Measurements from ENCODE around the gene PLEKHO2.
"Not testable (repeated sequence)": the region's sequence is repeated elsewhere in the genome, so short reads cannot be mapped to it uniquely, and the experiment has no call there.

PLEKHO2 gene, protein sequence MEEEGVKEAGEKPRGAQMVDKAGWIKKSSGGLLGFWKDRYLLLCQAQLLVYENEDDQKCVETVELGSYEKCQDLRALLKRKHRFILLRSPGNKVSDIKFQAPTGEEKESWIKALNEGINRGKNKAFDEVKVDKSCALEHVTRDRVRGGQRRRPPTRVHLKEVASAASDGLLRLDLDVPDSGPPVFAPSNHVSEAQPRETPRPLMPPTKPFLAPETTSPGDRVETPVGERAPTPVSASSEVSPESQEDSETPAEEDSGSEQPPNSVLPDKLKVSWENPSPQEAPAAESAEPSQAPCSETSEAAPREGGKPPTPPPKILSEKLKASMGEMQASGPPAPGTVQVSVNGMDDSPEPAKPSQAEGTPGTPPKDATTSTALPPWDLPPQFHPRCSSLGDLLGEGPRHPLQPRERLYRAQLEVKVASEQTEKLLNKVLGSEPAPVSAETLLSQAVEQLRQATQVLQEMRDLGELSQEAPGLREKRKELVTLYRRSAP

DNA sequence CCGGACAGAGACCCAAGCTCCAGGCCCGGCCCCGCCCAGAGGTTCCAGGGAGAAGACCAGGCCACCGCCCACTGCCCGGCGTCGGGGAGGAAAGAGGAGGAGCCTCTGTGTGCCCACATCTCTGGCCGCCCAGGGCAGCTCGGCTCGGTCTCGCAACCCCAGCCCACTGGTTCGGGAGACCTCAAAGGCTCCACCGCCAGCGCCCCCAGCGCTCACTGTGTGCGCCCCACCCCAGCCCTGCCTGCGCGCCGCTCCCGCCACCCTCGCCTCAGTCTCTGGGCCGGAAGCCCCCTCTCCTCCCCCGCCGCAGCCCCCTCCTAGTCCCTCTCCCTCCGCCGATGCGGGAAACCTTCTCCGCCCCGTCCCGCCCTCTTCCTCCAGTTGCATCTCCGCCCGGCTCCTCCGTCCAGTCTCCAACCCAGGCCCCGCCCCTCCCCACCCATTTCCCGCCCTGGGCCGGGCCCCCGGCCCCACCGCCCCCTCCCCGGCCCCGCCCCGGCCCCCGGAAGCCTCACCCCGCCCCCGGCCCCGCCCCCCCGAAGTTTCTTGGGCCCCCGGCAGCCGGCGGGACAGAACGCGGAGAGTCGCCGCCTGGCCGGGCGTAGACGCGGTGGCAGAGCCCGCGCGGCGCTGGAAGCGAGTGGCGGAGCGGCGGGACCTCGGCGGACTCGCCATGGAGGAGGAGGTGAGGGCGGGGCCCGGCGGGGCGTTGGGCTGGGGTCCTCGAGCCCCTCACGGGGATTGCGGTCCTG lies at the start of gene PLEKHO2:
Gene PLEKHO2 (plus strand): TSS at position 572 of the 752 bp plus-strand sequence. CDS start 102 bp downstream, at position 674.
- DNase-seq (ENCODE audit: low read depth in 2 of 2, low spot score in 1 of 2) = peak; percentile 52 to 73

DNA sequence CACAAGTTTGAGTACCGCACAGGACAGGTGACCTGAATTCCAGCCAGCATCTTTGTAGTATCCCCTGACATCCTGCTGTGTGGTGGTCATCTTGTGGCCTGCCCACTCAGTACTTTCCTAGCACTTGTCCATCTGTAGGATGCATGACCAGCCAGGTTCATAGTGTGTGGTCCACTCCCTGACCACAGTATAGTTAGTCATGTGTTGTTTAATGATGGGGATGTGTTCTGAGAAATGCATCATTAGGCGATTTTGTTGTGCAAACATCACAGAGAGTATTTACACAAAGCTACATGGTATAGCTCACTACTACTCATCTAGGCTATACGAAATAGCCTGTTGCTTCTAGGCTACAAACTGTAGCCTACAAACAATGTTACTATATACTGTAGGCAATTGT lies 49.4 kb upstream of the PLEKHO2 start:
- no peak for DNase-seq (ENCODE audit: low read depth in 2 of 2, low spot score in 1 of 2)

DNA sequence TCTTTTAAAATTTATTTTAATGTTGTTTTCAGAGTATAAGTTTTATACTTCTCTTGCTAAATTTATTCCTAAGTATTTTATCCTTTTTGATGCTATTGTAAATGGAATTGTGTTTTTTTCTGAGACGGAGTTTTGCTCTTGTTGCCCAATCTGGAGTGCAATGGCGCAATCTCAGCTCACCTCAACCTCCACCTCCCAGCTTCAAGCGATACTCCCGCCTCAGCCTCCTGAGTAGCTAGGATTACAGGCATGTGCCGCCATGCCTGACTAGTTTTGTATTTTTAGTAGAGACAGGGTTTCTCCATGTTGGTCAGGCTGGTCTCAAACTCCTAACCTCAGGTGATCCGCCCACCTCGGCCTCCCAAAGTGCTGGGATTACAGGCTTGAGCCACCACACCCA lies 46.4 kb upstream of the PLEKHO2 start:
- DNase-seq (ENCODE audit: low read depth in 2 of 2, low spot score in 1 of 2) = not testable (repeated sequence)

DNA sequence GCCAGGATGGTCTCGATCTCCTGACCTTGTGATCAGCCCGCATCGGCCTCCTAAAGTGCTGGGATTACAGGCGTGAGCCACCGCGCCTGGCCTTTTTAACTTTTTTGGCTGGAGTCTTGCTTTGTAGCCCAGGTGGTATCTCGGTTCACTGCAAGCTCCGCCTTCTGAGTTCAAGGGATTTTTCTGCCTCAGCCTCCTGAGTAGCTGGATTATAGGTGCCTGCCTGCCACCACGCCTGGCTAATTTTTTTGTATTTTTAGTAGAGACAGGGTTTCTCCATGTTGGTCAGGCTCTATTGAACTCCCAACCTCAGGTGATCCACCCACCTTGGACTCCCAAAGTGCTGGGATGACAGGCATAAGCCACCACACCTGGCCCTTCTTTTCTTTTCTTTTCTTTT lies 45.8 kb upstream of the PLEKHO2 start:
- not testable (repeated sequence) for DNase-seq (ENCODE audit: low read depth in 2 of 2, low spot score in 1 of 2)

DNA sequence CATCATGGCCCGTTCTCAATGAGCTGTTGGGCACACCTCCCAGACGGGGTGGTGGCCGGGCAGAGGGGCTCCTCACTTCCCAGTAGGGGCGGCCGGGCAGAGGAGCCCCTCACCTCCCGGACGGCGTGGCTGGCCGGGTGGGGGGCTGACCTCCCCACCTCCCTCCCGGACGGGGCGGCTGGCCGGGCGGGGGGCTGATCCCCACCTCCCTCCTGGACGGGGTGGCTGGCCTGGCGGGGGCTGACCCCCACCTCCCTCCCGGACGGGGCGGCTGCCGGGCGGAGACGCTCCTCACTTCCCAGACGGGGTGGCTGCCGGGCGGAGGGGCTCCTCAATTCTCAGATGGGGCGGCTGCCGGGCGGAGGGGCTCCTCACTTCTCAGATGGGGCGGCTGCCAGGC lies 42.8 kb upstream of the PLEKHO2 start:
- not testable (repeated sequence) for DNase-seq (ENCODE audit: low read depth in 2 of 2, low spot score in 1 of 2)

DNA sequence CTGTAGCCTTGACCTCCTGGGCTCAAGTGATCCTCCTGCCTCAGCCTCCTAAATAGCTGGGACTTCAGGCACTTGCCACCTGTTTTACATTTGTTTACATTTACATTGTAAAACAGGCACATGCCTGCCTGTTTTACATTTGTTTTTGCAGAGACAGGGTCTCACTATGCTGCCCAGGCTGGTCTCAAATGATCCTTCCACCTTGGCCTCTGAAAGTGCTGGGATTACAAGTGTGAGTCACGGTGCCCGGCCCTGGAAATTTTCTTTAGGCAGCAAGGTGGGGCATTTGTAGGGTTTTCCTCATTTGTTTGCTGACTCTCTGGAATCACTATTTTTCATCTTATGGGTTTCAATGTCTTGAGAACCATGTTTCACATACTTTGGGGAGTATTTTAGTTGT lies 41.2 kb upstream of the PLEKHO2 start:
- DNase-seq (ENCODE audit: low read depth in 2 of 2, low spot score in 1 of 2) = no peak

DNA sequence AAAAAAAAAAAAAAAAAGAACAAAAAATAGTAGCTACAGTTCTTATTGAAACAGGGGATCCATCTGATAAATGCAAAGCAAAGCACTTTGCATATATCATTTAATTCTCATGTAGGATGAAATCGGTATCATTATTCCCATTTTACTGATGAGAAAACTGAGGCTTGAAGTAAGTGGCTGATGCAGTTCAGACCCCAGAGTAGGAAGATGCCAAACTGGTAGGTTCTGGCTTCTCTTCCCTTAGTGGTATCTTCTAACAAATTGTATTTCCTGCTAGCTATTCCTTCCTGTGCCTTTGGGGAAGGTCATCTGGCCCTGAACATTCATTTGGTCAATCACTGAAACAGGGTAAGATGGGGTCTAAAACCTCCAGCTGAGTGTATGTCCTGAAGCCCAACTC lies 38.2 kb upstream of the PLEKHO2 start:
- DNase-seq (ENCODE audit: low read depth in 2 of 2, low spot score in 1 of 2) = no peak

DNA sequence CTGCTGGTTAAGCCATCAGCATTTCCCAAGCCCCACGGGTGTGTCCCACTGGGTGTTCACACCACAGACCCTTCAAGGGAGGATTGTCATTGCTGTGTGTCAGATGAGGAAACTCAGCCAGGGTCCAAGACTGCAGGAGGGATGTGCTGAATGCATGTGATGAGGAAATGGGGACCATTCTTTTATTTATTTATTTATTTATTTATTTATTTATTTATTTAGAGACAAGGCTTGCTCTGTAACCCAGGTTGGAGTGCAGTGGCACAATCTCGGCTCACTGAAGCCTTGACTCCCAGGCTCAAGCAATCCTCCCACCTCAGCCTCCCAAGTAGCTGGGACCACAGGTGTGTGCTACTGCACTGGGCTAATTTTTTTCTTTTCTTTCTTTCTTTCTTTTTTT lies 37.1 kb upstream of the PLEKHO2 start:
- no peak for DNase-seq (ENCODE audit: low read depth in 2 of 2, low spot score in 1 of 2)

DNA sequence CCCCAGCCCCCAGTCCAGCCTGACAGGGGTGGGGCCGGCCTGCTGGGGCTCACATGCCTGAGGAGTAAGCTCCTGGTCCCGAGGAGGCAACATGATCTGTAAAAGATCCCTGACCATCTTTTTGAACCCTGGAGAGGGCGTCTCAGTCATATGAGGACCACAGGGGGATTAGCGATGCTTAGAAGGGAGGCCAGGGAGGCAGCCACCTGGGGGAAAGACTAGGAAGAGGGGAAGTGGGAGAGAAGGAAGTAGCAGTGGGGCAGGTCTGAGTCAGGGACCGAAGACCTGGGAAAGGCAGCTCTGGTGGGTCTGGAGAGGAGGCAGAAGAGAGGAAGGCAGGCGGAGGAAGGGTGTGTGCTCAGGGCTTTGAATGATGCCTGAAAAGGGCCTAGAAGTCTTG lies 35.2 kb upstream of the PLEKHO2 start:
- no peak for DNase-seq (ENCODE audit: low read depth in 2 of 2, low spot score in 1 of 2)

DNA sequence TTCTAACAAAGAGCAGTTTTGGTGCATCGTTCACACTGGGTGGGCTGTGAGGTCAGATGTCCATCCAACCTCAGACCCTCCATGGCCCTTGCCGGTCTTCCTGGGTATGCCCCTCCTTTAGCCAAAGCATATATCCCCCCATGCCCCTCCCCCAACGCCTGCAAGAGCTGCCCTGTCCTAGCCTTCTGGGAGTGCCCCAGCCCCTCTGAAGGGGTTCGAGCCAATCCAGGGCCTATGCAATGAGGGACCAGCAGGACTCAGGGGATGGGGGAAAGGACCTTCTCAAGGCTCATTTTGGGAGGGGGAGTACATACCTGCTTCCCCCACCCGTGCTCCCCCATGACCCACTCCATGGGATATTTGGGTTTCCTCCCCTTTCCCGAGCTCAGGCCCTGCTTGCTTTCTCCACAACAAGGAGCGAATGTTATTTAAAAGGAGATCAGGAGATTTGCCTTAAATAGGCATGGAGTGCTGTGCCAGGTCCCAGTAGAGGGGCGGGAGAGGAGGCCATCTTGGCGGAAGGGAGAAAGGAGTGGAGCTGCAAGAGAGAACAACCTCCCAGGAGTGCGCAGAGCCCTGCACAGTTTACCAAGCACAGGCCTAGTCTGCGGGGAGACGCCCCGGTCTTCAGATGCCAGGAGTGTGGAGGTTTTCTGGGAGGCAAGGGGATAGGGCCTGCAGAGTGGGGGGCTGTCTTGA lies 34.5 kb upstream of the PLEKHO2 start:
- no peak for DNase-seq (ENCODE audit: low read depth in 2 of 2, low spot score in 1 of 2)

DNA sequence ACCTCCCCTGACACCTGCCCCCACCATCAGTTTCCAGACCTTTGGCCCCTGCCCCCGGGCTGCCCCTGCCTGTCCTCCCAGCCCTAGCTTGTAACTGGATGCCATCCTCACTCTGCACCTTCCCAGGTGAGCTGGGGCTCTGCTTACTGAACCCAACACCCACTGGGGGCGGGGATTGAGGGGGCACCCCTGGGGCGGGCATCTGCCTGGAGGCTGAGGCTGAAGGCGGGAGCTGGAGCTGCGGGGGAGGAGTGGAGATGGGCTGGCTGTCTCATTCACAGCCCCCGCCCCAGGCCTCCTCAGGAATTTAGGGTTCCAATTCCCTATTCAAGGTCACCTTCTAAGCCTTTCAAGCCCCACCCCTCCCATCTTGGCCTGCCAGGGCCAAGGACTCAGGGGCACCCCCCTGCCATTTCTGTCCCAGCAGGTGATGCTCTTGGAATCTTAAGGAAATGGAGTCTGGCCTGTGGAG lies 33.9 kb upstream of the PLEKHO2 start:
- no peak for DNase-seq (ENCODE audit: low read depth in 2 of 2, low spot score in 1 of 2)

DNA sequence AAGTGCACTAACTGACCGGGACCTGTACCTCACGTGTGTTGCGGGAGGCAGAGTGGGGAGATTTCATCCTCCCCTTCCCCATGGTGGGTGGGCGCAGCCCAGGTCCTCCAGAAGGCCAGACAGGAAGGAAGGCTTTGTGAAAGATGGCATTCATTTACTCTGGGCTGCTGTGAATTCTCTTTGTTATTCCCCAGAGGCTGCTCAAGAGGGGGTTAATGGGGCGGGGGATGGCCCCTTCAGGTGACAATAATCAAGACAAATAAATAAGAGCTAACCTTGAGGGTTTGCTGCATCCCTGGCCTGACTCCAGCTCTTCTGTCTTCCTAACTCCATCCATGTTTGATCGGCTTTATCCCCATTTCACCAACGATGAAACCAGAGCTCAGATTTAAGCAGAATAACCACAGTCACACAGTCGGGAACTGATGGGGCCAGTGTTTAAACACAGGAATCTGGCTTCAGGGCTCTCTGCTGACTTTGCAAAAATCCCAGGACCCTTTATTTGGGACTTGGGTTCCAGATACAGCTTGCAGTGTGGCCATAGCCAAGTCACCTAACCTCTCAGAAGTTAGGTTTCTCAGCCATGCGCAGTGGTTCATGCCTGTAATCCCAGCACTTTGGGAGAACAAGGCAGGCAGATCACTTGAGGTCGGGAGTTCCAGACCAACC lies 32.8 kb upstream of the PLEKHO2 start:
- no peak for DNase-seq (ENCODE audit: low read depth in 2 of 2, low spot score in 1 of 2)

DNA sequence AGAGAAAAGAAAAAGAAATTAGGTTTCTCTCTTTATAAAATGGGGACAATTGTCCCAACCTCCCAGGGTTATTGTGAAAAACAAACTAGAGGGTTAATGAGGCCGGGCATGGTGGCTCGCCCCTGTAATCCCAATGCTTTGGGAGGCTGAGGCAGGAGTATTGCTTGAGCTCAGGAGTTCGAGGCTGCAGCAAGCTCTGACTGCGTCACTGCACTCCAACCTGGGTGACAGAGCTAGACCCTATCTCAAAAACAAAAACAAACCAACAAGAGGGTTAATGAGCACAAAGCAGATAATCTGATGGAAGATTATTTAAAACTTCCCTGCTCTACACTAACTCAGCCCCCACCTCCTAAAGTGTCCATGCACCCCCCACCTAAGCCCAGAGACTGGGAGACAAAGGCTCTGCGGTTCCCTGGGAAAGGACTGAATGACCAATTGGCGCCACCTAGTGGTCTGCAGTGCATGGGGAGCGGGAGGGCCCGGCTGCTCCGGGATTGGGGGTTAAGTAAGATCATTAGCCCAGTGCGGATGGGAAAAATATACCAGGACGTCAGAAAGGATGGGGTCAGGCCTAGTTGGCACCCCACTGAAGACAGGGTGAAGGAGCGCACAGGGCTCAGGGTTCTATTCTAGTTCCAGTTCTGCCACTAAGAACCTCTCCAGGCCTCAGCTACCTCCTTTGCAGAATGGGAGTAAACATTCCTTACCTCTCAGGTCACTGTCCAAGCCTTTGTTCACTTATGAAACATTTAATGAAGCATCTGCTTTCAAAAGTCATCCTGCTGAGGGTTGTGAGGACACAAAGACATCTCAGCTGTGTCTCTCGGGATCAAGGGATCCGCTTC lies 31.8 kb upstream of the PLEKHO2 start:
- peak in 1 of 2 donors; percentile 56 for DNase-seq (ENCODE audit: low read depth in 2 of 2, low spot score in 1 of 2)

DNA sequence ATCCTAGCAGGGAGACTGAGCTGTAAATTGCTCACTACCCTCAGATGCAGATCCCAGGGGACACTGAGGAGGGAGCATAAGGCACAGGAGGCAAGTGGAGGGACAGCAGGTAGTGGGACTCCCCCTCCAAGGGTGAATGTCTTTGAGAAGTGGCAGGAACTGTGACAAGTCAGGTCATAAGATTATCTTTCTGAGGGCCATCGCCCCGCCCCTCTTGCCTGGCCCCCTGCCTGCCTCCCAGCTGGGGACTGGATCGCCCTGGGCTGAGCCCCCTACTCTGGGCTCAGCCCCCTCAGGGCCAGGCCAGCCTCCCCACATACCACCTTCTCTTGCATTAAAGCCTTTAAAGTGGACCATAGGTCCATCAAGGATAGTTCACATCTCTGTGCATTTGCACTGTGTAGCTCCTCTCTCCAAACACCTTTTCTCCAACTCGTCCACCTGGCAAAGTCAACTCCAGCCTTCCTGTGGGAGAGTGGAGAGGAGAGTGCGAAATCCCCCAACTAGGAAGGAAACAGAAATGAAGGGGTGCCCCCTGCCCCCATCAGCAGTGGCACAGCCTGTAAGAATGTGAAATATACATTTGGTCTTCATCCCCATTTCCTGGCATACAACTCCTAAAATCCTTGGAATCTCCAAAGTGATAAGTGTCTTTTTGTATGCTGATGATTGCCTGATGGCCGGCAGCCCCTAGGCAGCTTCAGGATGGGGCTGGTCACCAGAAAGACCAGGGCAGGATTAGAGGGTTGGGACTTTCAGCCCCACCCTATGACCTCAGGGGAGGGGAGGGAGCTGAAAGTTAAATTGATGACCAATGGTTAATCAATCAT lies 31.0 kb upstream of the PLEKHO2 start:
- DNase-seq (ENCODE audit: low read depth in 2 of 2, low spot score in 1 of 2) = no peak

DNA sequence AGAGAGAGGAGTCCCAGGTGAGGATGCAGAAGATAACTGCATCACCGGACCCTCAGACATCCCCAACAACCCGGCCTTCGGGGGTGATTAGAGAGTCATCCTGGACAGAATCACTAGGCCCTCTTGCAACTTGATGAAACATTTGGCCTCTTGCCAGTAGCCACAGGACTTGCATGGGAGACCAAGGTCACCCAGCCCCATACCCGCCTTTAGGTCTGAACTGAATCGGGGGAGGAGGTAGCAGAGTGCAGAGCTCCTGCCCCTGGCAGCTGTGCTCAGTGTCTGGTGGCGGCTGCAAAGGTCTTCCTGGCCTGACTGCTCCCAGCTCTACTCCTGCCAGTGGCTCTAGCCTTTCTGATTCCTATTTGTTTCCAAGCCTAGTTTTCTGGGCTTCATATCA lies 28.6 kb upstream of the PLEKHO2 start:
- no peak for DNase-seq (ENCODE audit: low read depth in 2 of 2, low spot score in 1 of 2)

DNA sequence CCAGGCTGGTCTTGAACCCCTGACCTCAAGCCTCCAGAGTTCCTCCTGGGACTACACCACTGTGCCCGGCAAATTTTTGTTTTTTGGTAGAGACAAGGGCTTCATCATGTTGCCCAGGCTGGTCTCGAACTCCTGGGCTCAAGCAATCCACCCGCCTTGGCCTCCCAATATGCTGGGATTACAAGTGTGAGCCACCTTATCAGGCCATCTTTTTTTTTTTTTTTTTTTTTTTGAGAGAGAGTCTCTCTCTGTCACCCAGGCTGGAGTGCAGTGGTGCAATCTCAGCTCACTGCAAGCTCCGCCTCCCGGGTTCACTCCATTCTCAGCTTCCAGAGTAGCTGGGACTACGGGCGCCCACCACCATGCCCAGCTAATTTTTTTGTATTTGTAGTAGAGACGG lies 27.4 kb upstream of the PLEKHO2 start:
- DNase-seq (ENCODE audit: low read depth in 2 of 2, low spot score in 1 of 2) = not testable (repeated sequence)

DNA sequence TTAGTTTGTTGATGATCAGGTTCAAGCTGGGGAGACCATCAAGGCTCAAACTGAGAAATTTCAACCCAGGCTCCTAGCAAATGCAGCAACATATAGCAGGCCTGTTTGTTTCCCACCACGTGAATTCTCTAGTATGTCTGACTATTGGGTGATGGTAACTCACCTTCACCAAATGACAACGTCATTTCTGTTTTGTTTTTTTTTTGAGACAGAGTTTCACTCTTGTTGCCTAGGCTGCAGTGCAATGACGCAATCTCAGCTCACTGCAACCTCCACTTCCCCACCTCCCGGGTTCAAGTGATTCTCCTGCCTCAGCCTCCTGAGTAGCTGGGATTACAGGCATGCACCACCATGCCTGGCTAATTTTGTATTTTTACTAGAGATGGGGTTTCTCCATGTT lies 26.8 kb upstream of the PLEKHO2 start:
- DNase-seq (ENCODE audit: low read depth in 2 of 2, low spot score in 1 of 2) = not testable (repeated sequence)

DNA sequence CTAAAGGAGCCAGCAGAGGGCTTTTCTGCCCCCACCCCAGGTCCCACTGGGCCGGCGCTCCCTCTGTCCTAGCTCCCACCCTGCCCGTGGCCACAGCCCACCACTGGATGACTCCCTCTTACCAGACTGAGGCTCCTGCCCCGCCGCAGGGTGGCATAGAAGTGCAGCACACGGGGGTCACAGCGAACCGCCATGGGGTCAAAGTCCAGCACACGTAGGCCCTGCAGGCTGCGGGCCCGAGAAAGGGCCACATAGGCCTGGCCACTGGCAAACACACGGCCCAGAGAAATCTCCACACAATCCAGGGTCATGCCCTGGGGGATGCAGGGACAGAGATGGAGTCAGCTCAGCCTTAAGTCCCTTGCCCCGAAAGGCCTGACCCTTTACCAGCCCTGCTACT lies 25.3 kb upstream of the PLEKHO2 start:
- DNase-seq (ENCODE audit: low read depth in 2 of 2, low spot score in 1 of 2) = no peak

DNA sequence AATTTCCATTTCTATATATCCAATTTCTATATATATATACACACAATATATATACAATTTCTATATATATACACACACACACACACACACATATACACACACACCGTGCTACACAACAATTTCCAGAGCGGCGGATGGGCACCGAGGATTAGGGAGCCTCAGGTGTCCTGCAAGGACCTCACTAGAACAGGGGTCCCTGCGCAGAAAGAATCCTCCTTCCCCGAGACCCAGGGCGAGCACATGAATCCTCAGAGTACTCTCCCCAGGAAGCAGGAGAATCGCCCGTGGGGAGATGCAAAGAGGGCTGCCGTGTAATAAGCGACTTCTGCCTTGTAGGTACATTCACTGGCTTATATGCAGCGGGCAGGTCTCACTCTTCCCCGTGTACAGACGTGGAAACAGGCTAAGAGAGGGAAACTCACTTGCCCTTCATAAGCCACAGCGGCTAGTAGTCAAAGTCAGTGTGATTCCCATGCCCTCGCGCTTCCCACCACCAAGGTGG lies 16.7 kb upstream of the PLEKHO2 start:
- DNase-seq (ENCODE audit: low read depth in 2 of 2, low spot score in 1 of 2) = no peak

Data from stimulated activated CD8-positive, alpha-beta memory T cell treated with anti-CD3 and anti-CD28 coated beads, Interleukin-4, amount 100 ng/mL, for 4 hours (primary cell).